ENCODE data around the gene CCKAR.
"Not testable (repeated sequence)": the region's sequence is repeated elsewhere in the genome, so short reads cannot be mapped to it uniquely, and the experiment has no call there.

CCKAR gene, protein sequence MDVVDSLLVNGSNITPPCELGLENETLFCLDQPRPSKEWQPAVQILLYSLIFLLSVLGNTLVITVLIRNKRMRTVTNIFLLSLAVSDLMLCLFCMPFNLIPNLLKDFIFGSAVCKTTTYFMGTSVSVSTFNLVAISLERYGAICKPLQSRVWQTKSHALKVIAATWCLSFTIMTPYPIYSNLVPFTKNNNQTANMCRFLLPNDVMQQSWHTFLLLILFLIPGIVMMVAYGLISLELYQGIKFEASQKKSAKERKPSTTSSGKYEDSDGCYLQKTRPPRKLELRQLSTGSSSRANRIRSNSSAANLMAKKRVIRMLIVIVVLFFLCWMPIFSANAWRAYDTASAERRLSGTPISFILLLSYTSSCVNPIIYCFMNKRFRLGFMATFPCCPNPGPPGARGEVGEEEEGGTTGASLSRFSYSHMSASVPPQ

DNA sequence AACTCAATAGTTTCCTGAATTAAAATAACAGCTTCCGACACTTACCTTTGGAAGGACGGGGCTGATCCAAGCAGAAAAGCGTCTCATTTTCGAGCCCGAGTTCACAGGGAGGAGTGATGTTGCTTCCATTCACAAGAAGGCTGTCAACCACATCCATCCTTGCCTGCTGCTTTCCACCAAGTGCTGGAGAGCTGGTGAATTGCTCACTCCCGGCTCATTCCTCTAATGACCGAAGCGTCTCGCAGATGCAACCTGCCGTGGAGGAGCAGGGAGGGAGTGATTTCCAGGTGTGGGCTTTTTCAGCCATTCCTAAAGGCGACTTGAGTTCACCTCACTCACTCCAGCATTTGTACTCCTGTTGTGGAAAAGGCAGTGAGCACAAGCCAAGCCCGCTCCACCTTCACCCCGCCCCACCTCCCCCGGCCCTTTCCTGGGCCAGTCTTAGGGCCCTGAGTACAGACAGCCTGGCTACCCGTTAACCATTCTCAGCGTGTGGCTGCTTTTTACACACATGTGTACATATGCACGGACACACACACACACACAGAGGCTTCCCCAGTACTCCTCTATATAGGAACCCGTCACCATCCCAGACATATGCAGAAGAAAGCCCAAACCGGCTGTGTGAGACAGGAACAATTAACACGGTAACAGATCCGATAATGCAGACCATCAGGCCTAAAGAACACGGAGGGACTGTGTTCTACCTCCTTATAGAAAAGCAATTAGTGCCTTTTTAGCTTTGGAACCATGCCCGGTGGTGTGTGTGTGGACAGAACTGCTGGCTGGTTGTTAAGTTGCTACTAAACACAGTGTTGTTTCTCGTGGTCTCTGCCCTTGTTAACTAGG is at the start of gene CCKAR:
CCKAR (minus strand) TSS at position 374 of the 849 bp plus-strand sequence; CDS start at position 157, 217 bp downstream.
- no peak for DNase-seq (ENCODE audit: low read depth in 3 of 3)

DNA sequence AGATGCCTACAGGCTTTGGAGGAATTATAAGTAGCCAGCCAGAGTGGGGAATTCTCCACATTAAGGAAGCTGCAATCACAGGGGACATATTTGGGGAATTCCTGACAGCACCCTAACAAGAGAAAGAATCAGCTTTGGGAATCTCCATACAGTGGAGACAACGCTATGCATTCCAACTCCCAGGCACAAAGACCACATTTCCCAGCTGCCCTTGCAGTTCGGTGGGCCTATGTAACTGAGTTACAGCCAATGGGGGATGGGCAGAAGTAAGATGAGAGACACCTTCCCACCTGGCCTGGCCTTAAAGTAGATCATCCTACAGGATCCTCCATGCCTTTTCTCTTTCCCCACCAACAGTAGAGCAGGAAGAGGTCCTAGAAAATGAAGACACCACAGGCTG is 43.4 kb upstream of the CCKAR start:
- DNase-seq (ENCODE audit: low read depth in 3 of 3), result no peak

DNA sequence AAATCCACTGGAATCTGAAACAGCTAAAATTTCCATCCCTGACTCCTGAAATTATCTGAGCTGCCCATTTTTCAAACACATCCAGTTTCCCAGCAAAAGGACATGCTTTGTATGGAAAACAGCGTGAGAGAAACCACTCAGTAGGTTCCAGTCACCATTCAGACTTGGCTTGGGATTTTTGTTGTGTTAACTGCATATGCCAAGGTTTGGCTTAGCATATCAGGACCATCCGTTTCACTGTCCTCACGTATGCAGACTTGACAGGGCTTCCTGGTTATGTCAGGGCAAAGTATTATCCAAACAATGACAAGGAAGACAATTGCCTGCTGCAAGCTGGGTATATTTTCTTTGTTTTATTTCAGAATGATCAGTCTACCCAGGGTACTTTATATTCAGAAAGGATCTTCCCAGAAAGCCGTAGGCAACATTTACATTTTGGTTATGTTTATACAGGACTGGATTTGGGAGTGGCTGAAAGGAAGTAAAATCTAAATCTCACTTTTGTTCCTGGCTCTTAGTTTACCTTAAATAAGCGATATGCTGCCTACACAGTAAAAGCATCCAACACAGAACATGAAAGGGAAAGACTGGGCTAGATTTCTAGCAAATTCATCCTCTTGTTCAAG is 41.3 kb upstream of the CCKAR start:
- no peak for DNase-seq (ENCODE audit: low read depth in 3 of 3)

DNA sequence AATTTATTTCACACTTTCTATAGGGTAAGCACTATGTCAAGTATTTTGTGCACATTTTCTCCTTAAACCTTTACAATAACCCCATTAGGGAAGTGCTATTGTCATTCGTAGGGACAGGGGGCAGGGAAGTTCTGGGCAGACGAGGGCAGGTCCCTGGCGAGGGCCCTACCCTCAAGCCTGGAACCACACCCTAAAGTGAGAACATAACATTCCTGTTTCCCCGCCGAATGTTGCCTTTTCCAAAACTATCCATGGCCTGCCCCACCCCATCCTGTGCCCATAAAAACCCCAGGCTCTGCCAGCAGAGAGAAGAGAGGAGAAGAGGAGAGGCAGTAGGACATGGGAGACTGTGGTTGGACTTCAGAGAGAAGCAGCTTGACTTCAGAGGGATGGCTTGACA is 39.8 kb upstream of the CCKAR start:
- DNase-seq (ENCODE audit: low read depth in 3 of 3), result no peak

DNA sequence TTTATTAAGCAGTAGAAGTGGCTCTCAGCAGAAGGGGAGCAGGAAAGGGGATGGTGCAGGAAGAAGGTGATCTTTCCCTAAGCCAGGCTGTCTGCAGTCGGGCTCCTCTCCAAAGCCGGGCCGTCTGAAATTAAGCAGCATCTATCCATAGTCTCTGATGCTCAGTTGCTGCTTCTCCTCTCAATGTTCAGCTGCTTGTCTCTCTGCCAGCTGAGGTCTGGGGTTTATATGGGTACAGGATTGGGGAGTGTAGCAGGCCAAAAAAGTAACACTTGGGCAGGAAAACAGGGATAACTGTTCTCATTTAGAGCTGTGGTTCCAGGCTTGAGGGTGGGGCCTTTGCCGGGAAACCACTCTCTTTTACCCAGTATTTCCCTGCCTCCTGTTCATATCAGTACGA is 39.2 kb upstream of the CCKAR start:
- no peak for DNase-seq (ENCODE audit: low read depth in 3 of 3)

DNA sequence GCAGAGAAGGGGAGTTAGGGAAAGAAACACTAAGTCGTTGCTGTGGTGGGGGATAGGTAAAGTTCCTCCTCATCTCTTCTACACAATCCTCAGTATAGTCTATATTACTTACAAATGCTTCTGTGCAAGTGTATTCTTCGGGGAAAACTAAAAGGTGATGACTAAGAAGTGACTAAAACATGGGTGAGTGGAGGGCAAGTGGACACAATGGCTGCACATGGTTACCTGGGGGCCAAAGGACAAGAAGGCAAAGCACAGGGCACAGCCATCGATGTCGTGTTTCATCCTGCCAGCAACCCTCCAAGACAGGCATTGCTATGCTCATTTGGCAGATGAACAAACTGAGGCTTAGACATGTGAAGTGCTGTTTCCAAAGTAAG is 35.5 kb upstream of the CCKAR start:
- no peak for DNase-seq (ENCODE audit: low read depth in 3 of 3)

DNA sequence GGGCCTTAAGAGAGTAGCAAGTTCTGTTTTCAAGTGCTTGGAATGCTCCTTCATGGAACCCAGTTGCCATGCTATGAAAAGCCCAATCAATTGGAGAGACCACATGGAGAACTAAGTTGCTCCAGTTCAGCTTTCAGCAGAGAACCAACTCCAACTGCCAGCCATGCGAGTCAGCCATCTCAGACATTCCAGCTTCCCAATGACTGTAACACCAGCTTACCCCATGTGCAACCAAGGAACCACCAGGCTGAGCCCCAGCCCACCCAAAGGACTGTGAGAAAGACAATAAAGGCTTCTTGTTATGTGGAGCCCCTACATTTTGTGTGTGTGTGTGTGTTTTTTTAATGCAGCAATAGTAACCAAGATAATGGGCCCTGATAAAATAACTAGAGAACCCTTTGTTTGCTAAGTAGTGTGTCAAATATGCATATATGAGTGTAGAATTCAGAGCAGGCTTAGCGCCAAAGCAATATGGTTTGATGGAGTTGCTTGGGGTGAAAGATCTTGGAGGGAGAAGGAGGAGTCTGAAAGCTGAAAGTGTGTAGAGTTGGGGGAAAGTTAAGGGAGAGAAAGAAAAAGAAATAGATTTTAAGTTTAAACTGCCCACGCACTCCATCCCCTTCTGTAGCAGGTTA is 35.0 kb upstream of the CCKAR start:
- DNase-seq (ENCODE audit: low read depth in 3 of 3), result no peak

DNA sequence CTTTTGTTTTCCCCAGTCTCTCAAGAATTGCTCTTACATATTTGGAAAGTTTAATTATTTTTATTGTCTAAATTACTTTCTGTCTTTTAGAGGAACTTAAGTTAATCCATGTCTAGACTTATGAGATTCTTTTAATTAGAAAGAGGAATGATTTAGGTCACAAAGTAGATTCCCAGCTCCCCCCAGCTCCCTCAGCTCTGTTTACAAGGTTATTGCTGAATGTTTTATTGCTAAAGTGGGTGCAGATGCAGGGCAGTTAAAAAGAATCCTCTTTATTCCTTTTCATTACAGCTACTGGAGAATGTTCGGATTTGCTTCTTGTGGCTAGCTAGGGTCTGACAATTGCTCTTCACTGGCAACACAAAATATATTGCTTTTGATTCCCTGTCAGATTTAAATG is 33.7 kb upstream of the CCKAR start:
- DNase-seq (ENCODE audit: low read depth in 3 of 3), result no peak

DNA sequence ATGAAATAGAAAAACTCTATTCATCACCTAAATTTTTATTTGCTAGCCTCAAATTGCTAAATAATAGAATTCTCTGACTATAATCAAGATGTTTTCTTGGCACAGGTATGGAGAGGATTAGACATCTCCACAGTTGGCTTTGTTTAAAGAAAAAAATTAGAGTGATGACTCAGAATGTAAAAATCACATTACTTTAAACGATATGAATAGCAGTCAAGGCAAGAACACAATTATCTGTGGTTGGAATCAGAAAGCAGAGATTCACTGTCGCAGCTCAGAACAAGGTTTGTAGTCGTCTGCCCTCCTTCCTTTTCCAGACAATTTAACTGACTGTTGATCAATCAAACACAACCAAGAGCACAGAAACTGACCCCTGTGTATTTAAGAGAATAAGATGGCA is 32.2 kb upstream of the CCKAR start:
- DNase-seq (ENCODE audit: low read depth in 3 of 3), result no peak

DNA sequence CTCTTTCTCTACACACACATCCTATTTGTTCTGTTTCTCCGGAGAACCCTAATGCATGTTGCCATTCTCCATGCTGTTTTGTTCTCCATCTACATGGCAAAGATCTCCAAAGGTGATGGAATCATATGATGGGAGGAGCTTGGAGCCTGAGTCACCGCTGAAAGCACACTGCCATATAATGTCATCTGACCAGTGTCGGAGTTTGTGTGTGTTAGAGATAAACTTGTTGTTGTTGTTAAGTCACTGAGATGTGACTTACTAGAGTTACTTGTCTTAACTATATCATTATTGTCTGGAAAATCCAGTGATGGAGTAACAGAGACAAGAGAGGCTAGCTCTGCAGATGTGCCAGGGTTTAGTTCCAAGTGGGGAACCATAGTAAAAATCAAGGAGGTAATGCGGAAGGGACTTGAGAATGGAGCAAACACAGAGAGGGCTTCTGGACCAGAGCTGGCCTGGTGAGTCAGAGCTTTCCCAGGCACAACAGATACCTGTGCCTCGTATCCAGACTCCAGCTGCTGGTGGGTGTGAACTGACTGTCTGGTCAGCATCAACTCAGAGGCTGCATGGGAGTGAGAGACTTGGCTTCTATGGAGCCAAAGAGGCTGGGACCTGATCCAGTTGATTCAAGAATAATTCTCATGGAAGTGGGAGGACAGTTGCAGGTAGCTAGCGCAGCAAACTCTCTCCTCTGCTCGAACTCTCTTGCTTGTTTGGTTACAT is 30.6 kb upstream of the CCKAR start:
- DNase-seq (ENCODE audit: low read depth in 3 of 3), result no peak

DNA sequence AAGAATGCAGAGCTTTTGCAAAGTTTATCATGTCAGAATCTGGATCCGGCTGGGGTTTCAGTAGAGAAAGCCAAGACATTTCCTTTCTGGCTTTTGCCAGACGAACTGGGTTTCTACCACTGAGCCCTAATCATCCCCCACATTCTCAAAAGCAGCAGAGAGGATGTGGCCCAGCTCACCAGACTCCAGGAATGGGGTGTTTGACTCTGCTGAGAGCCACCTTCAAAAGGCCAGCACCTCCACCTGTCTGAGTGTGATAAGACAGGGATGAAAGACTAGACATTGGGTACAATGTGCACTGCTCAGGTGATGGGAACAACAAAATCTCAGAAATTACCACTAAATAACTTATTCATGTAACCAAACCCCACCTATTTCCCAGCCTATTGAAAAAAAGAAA is 25.7 kb upstream of the CCKAR start:
- no peak for DNase-seq (ENCODE audit: low read depth in 3 of 3)

DNA sequence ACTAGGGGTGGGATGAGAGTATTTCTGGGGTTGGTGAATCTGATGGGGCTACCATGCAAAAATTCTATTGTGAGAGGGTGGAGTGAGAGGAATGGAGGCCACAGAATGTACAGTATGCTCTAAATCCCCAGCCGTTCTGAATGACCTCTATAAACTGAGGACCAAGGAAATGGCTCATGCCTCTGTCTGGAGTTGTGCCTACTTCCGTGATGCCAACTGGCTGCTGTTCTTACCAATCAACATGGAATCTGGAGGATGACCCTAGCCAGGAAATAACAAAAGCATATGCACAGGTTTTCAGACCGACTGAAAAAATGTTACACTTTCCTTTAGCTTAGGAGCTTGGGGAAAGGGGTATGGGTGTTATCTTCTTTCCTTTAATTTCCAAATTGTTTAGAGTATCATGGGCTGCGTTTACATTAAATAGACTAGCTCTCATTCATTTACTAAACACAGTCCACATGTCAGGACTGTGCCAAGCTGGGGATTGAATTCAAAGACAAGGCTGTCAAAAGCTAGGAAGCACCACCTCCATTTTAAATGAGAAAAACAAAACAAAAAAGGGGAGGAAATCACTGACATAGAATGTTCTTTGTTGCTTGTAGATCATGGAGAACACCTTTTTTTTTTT is 20.2 kb upstream of the CCKAR start:
- DNase-seq (ENCODE audit: low read depth in 3 of 3), result no peak

DNA sequence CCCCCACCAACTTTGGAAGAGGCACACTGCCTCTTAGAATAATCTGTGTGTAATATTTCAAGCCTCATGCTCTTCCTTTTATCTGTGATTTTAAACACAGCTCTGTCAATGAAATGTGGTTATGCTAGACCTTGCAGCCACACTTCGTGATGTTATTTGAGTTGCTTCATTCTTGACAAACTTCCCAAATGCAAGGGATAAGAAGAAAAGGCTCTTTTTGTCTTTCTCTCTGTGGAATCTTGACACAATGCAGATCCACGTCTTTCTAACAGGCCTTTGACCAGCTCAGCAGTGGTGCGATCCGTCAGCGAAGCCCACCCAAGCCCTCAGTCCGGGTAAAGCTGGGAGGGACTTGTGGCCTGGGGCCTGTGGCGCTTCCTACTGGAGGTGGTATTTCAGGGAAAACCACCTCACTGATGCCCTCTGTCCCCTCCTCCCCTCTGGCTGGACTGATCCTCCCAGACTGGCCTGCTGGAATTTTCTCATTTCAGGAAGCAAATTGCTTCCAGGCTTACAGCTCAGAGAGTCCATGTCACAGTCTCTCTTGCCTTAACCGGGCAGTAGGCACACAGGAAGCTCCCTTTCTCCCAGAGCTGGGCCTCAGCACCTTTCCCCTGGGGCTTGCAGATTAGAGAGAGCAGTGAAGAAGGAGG is 19.5 kb upstream of the CCKAR start:
- no peak for DNase-seq (ENCODE audit: low read depth in 3 of 3)

DNA sequence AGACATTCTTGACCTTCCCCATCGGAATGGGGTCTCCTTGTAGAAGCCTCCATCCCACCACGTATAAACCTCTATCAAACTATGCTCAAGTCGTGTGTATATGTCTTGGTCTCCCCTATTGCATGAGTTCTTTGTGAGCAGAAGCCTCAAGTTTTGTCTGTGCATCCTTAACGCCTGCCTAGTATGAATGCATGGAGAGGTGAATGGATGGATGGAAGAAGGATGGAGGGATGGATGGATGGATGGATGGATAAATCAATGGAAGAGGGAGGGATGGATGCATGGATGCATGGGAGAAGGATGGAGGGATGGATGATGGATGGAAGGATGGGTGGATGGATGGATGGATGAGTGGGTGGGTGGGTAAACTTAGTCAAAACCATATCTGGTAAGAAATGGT is 17.0 kb upstream of the CCKAR start:
- DNase-seq (ENCODE audit: low read depth in 3 of 3), result no peak

DNA sequence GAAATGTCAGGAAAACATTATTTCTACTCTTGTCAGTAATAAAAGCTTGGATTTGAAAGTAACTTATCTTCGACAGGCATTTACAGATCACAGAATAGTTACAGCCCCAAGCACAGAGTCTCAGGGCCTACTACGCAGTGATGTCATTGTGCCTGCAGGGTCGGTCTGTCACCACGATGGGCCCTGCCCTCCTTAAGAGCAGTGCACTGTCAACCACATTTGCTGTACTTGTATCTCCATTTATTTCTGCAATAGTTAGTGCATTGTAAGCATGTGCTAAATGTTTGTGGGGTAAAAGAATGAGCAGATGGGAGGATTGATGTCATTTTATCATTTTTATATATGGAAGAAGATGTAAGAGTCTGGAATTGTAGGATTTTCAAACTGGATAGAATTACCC is 13.6 kb upstream of the CCKAR start:
- DNase-seq (ENCODE audit: low read depth in 3 of 3), result no peak

DNA sequence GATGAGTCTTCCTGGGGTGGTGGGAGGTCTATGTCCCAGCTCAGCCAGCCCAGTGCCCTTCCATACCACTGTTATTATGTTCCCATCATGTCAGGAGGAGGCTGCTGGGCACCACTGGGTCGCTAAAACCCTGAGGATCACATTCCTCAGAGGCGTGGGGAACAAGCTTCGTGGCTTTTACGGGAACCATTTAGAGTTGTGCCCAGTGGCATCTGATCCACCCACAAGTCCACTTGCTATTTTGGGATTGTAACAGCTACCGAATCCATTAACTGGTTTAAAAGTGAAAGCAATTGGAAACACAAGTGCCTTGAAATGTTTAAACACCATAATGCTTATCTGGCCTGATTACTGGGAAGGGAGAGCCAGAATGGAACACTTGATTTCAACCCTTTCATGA is 13.1 kb upstream of the CCKAR start:
- DNase-seq (ENCODE audit: low read depth in 3 of 3), result no peak

DNA sequence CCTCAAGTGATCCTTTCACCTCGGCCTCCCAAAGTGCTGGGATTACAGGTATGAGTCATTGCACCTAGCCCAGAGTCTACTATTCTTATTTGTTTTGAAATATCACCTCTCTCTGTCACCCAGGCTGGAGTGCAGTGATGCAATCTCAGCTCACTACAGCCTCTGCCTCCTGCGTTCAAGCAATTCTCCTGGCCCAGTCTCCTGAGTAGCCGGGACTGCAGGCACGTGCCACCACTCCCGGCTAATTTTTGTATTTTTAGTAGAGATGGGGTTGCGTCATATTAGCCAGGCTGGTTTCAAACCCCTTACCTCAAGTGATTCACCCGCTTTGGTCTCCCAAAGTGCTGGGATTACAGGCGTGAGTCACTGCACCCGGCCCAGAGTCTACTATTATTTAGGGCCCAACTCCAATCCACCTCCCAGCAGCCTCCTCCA is 10.3 kb upstream of the CCKAR start:
- DNase-seq (ENCODE audit: low read depth in 3 of 3), result not testable (repeated sequence)

DNA sequence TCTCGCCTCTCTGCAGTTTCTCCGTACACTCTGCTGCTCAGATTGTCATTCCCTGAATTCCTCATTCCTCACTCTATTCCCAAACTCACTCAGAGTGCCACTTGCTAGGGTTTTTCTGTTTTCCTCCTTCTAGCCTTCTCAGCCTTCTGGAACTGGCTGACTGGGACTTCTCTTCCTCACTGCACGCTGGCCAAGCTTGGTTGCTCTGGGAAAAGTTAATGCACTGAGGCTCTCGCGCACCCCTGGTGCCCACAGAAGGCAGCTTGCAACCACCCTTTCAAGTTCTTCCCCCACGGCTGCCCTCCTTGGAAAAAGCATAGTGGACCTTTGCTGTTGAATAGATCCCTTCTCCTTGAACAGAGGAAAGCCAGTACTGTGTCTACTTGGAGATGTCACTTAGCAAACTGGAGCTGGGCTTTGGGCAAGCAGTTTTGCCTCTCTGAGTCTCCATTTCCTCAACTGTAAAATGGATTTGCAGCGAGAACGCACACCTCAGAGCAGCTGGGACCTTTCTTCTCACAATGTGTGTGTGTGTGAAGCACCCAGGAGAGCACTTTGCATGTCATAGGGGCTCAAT is 6.0 kb upstream of the CCKAR start:
- no peak for DNase-seq (ENCODE audit: low read depth in 3 of 3)

DNA sequence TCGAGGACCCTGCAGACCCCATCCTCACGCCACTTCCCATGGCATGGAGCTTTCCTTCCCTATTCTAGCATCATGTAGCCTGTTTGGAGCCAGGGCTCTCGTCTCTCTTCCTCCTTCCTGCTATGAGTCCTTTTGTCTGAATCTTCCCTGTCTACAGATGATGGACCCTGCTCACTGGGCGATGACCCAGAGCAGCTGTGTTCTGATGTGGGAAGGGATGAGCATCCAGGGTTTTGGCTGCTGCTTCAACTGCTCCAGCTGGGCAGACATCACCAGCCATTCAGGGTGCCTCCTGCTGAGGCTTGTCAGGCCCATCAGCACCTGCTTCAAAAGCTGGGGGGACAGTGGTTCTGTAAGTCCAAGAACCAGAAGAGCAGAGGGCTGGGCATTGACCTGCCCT is 3.2 kb upstream of the CCKAR start:
- DNase-seq (ENCODE audit: low read depth in 3 of 3), result no peak

Measured in stimulated activated CD4-positive, alpha-beta T cell treated with anti-CD3 and anti-CD28 coated beads, TNF-alpha, amount 100 ng/mL, for 4 hours (primary cell).